Measurements from ENCODE around the gene RETSAT.
"Not testable (repeated sequence)": the region's sequence is repeated elsewhere in the genome, so short reads cannot be mapped to it uniquely, and the experiment has no call there.

The RETSAT gene

GRCh38 chr2:85367180-85367579 lies 12.9 kb upstream of the RETSAT start:
- H3K4me3 ChIP-seq (replicated peaks; ENCODE audit: low read depth, low read length): no peak overlapping the region
- no peak for TF ChIP-seq CTCF (IDR thresholded peaks at IDR 0.05; ENCODE audit: low read length, missing control alignments)
- no peak for DNase-seq (ENCODE audit: low read depth)

DNA sequence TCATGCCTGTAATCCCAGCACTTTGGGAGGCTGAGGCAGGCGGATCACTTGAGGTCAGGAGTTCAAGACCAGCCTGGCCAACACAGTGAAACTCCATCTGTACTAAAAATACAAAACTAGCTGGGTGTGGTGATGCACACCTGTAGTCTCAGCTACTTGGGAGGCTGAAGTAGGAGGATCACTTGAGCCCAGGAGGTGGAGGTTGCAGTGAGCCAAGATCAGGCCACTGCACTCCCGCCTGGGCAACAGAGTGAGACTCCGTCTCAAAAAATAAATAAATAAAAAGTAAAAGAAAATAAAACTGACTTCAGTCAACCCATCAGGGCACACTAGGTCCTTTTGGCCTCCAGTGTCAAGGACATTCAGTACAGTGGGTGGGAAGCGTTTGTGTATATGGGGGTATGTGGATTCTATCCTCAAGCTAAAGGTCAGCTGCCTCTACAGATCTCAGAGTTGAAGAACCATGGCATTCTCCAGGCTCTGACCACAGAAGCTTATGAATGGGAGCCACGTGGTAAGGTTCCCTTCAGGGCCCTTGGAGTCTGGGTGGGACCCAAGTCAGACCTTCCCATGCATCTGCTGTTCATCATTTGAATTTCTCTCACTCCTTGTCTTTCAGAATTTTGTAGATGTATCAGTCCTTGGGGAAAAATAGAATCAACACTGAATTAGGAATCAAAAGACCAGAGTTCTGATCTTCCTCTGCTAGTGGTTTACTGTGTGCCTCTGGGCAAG lies 8.5 kb upstream of the RETSAT start:
- not testable (repeated sequence) for DNase-seq (ENCODE audit: low read depth); H3K4me3 ChIP-seq (replicated peaks; ENCODE audit: low read depth, low read length)

GRCh38 chr2:85357736-85358135 lies 3.4 kb upstream of the RETSAT start:
- TF ChIP-seq CTCF (IDR thresholded peaks at IDR 0.05; ENCODE audit: low read length, missing control alignments): no peak
- H3K4me3 ChIP-seq (replicated peaks; ENCODE audit: low read depth, low read length): no peak overlapping the region
- DNase-seq (ENCODE audit: low read depth): no peak

GRCh38 chr2:85356186-85356585 lies 1.9 kb upstream of the RETSAT start:
- no peak for DNase-seq (ENCODE audit: low read depth)
- H3K4me3 ChIP-seq (replicated peaks; ENCODE audit: low read depth, low read length): no peak overlapping the region
- TF ChIP-seq CTCF (IDR thresholded peaks at IDR 0.05; ENCODE audit: low read length, missing control alignments): no peak

DNA sequence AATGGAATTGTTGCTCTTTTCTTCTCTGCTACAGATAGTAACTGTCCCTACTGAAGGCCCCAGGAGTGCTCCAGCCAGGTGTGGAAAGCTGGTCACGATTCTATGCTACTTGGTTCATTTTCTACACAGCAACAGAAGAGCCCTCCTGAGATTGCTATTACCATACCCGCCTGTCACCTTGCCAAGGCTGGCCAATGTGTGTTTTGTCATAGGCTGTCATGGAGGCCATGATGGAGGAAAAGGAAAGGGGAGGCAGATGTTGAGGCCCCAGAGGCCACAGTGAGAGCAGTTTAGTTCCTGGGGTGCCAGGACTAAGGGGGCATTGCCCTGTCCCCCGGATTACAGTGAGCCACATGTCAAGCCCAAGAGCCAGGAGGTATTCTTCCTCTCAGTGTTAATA lies 1.2 kb upstream of the RETSAT start:
- peak overlapping the region; percentile 97 for H3K4me3 ChIP-seq (replicated peaks; ENCODE audit: low read depth, low read length)
- no peak for DNase-seq (ENCODE audit: low read depth)
- no peak for TF ChIP-seq CTCF (IDR thresholded peaks at IDR 0.05; ENCODE audit: low read length, missing control alignments)

DNA sequence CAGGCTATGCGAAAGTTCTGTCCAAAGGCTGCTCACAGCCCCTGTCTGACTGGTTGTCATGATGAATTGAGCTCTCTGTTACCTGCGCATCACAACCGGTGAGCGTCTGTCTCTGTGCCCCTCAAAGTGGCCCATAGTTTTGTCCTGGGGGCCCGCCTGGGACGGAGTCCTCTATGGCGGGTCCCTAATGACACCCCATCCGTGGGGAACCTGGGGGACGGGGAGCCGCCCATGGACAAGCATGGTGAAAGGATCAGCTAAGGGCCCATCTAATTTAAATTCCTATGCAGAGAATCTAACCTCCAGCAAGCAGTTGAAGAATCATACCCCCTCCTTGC lies 714 bp upstream of the RETSAT start:
- no peak for TF ChIP-seq CTCF (IDR thresholded peaks at IDR 0.05; ENCODE audit: low read length, missing control alignments)
- H3K4me3 ChIP-seq (replicated peaks; ENCODE audit: low read depth, low read length): peak overlapping the region; percentile 97
- no peak for DNase-seq (ENCODE audit: low read depth)

- H3K4me3 ChIP-seq (replicated peaks; ENCODE audit: low read depth, low read length): peak overlapping the region; percentile 97
- no peak for TF ChIP-seq CTCF (IDR thresholded peaks at IDR 0.05; ENCODE audit: low read length, missing control alignments)
- DNase-seq (ENCODE audit: low read depth): peak; percentile 27
These were observed 447 bp downstream of the RETSAT start for GRCh38 chr2:85353876-85354285.

All from fibroblast of pulmonary artery (primary cell).